Fibroblast of lung (primary cell): Measurements from ENCODE around the gene GUCA2B. TPM values are rescaled to one million over a fixed set of nuclear protein-coding genes. Genes with fewer than 3 reads are reported as not detected.

ENCODE experiments used
- DNase-seq, 2 donors: peaks; one replicate each; pipeline versions ENCODE4 v3.0.0 to v3.0.0-alpha.2; 2010; ENCODE audit warnings: low read depth in 2 of 2
- H2AFZ ChIP-seq: 2 replicates; pipeline ENCODE4 v1.5.1; 2012; ENCODE audit warnings: low read length, control low read depth, inconsistent platforms
- H3K27ac ChIP-seq: 2 replicates; pipeline ENCODE4 v1.5.1; 2011; ENCODE audit warnings: low read length, control low read depth; ENCODE audit not compliant: insufficient read depth
- H3K27me3 ChIP-seq: 2 replicates; pipeline ENCODE4 v1.5.1; 2011; ENCODE audit warnings: mild to moderate bottlenecking, low read length; ENCODE audit not compliant: control insufficient read depth, insufficient read depth
- H3K36me3 ChIP-seq: 2 replicates; pipeline ENCODE4 v1.5.1; 2011; ENCODE audit warnings: low read length; ENCODE audit not compliant: control insufficient read depth, insufficient read depth
- H3K4me1 ChIP-seq: 2 replicates; pipeline ENCODE4 v1.5.1; 2011; ENCODE audit warnings: low read length; ENCODE audit not compliant: control insufficient read depth, insufficient read depth; ENCODE audit errors: extremely low read depth
- H3K4me2 ChIP-seq: 2 replicates; pipeline ENCODE4 v1.5.1; 2011; ENCODE audit warnings: low read length, control low read depth; ENCODE audit not compliant: insufficient read depth; ENCODE audit errors: extremely low read depth
- H3K4me3 ChIP-seq, 4 experiments: fragments of 200-600 bp in 1 of 4; sonication (generic) in 1 of 4; replicated peaks in 1 of 4; 2 replicates each; pipeline ENCODE4 v1.5.1; 2011 to 2016; ENCODE audit warnings: low read length in 4 of 4, low read depth in 3 of 4, mild to moderate bottlenecking in 3 of 4, control low read depth in 2 of 4, inconsistent platforms in 1 of 4, mixed read lengths in 1 of 4; ENCODE audit not compliant: insufficient read depth in 1 of 4; ENCODE audit errors: control extremely low read depth in 1 of 4
- H3K79me2 ChIP-seq: 2 replicates; pipeline ENCODE4 v1.5.1; 2012; ENCODE audit warnings: mild to moderate bottlenecking, low read length, inconsistent platforms; ENCODE audit not compliant: control insufficient read depth, insufficient read depth
- H3K9ac ChIP-seq: 2 replicates; pipeline ENCODE4 v1.5.1; 2011; ENCODE audit warnings: mild to moderate bottlenecking, low read length, control low read depth; ENCODE audit not compliant: insufficient read depth
- H3K9me3 ChIP-seq: 2 replicates; pipeline ENCODE4 v1.5.1; 2012; ENCODE audit warnings: low read depth, low read length; ENCODE audit not compliant: control insufficient read depth, insufficient read depth
- H4K20me1 ChIP-seq: 2 replicates; pipeline ENCODE4 v1.5.1; 2011; ENCODE audit warnings: low read length; ENCODE audit not compliant: control insufficient read depth, insufficient read depth; ENCODE audit errors: extremely low read depth
- EZH2 ChIP-seq: IDR thresholded peaks from 2 replicates; pipeline ENCODE4 v1.5.1; 2012; ENCODE audit warnings: low read length, control low read depth, mild to moderate bottlenecking; ENCODE audit errors: missing control alignments
- polyA plus RNA-seq, 2 donors: library from polyadenylated mRNA; depleted of rRNA in 1 of 2; stranded (reverse) in 1 of 2; unstranded in 1 of 2; fragments of >200 nt; gene quantifications; 2 replicates each; pipeline ENCODE4 v1.2.1, GENCODE V29; 2011 to 2012; ENCODE audit warnings: missing spikeins in 1 of 2
- total RNA-seq: library from RNA; depleted of rRNA; stranded (reverse); fragments of >200 nt; gene quantifications from 2 replicates; pipeline ENCODE4 v1.2.1, GENCODE V29; 2014
- TF ChIP-seq, protein P1 (sequence below), 2 donors: IDR thresholded peaks in 1 of 2; conservative IDR thresholded peaks in 1 of 2; 1 replicate in 1 of 2; 2 replicates in 1 of 2; pipeline ENCODE4 v1.5.1; 2011 to 2012; ENCODE audit warnings: low read length in 2 of 2, control low read depth in 1 of 2, inconsistent platforms in 1 of 2, low read depth in 1 of 2, mild to moderate bottlenecking in 1 of 2

Gene GUCA2B
- total and polyA plus RNA-seq, 2 donors (not counting 1 experiment from before 2014, with no cell fraction given), result not detected

DNA sequence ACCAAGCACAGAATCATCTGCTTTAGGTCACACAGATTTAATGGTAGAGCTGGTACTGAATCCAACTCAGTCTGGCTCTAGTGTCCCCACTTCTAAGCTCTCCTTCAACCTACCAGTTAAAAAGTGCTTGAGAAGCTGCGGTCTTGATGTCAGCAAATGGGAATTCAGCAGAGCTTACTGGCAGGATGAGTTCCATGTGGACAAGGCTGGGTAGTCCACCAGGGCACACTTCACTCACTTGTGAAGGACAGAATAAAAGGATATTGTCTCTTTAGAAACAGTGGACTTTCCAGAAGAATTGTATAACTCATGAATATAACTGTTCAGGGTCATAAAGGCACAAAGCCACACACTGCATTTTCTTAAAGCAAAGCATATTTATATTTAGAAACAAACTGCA lies 35.1 kb upstream of the GUCA2B start:
- Histone ChIP-seq H2AFZ (no peak overlapping the region), H3K4me1 (no peaks in the 10 kb centered on the region), H3K9me3 (no peaks in the 10 kb centered on the region), H4K20me1 (no peaks in the 10 kb centered on the region), H3K27me3 (no peaks in the 10 kb centered on the region), H3K36me3 (no peaks in the 10 kb centered on the region), H3K27ac (no peak overlapping the region), H3K79me2 (no peaks in the 10 kb centered on the region), H3K4me2 (no peak overlapping the region), H3K4me3 (no peak overlapping the region), H3K9ac (no peak overlapping the region)
- no peak for DNase-seq
- TF ChIP-seq EZH2, result no peak
- TF ChIP-seq, protein P1, sequence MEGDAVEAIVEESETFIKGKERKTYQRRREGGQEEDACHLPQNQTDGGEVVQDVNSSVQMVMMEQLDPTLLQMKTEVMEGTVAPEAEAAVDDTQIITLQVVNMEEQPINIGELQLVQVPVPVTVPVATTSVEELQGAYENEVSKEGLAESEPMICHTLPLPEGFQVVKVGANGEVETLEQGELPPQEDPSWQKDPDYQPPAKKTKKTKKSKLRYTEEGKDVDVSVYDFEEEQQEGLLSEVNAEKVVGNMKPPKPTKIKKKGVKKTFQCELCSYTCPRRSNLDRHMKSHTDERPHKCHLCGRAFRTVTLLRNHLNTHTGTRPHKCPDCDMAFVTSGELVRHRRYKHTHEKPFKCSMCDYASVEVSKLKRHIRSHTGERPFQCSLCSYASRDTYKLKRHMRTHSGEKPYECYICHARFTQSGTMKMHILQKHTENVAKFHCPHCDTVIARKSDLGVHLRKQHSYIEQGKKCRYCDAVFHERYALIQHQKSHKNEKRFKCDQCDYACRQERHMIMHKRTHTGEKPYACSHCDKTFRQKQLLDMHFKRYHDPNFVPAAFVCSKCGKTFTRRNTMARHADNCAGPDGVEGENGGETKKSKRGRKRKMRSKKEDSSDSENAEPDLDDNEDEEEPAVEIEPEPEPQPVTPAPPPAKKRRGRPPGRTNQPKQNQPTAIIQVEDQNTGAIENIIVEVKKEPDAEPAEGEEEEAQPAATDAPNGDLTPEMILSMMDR (conservative IDR thresholded peaks at IDR 0.05 in 1 of 2, IDR thresholded peaks at IDR 0.05 in 1 of 2; ENCODE audit: low read depth in 1 of 2, low read length in 2 of 2), result no peak

DNA sequence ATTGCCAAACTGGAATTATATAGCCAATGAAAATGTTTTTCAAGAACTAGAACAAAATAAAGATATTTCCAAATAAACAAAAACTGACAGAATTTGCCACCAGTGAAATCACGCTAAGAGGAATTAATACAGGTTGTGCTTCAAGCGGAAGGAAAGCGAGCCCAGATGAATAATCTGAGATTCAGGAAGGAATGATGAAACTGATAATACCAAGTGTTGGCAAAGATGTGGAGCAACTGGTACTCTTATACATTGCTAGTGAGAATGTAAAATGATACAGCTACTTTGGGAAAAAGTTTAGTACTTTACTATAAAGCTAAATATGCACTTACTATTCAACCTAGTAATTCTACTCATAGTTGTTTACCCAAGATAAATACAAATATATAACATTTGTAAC lies 30.8 kb upstream of the GUCA2B start:
- Histone ChIP-seq H3K36me3 (no peaks in the 10 kb centered on the region), H3K27me3 (no peaks in the 10 kb centered on the region), H3K9me3 (no peaks in the 10 kb centered on the region), H4K20me1 (no peaks in the 10 kb centered on the region), H3K4me2 (no peak overlapping the region), H3K79me2 (no peaks in the 10 kb centered on the region), H3K9ac (no peak overlapping the region), H3K4me1 (no peaks in the 10 kb centered on the region), H2AFZ (no peak overlapping the region), H3K4me3 (no peak overlapping the region), H3K27ac (no peak overlapping the region)
- TF ChIP-seq, protein P1 (conservative IDR thresholded peaks at IDR 0.05 in 1 of 2, IDR thresholded peaks at IDR 0.05 in 1 of 2; ENCODE audit: low read depth in 1 of 2, low read length in 2 of 2), result no peak
- no peak for TF ChIP-seq EZH2
- no peak for DNase-seq

- no peaks in the 10 kb centered on the region for H4K20me1 ChIP-seq
- no peaks in the 10 kb centered on the region for H3K79me2 ChIP-seq
- no peaks in the 10 kb centered on the region for H3K4me1 ChIP-seq
- no peak for DNase-seq
- TF ChIP-seq, protein P1 (conservative IDR thresholded peaks at IDR 0.05 in 1 of 2, IDR thresholded peaks at IDR 0.05 in 1 of 2; ENCODE audit: low read depth in 1 of 2, low read length in 2 of 2), result no peak
- TF ChIP-seq EZH2, result no peak
- H3K27me3 ChIP-seq, result no peaks in the 10 kb centered on the region
- no peak overlapping the region for H3K4me3 ChIP-seq
- H3K9ac ChIP-seq, result no peak overlapping the region
- H3K4me2 ChIP-seq, result no peak overlapping the region
- H2AFZ ChIP-seq, result no peak overlapping the region
- no peaks in the 10 kb centered on the region for H3K9me3 ChIP-seq
- H3K36me3 ChIP-seq, result no peaks in the 10 kb centered on the region
- no peak overlapping the region for H3K27ac ChIP-seq
Observed at GRCh38 chr1:42125552-42125951, 27.7 kb upstream of the GUCA2B start.
